ENCODE results near the gene OR2T4. TPM values are rescaled to one million over a fixed set of nuclear protein-coding genes. Genes with fewer than 3 reads are reported as not detected.

Gene OR2T4
- total RNA-seq = not detected

- H3K4me1 ChIP-seq = no peaks in the 10 kb centered on the region
- no peaks in the 10 kb centered on the region for H3K36me3 ChIP-seq
- TF ChIP-seq POLR2A (IDR thresholded peaks at IDR 0.05) (no peak), POLR2AphosphoS5 (IDR thresholded peaks at IDR 0.05; ENCODE audit: insufficient read depth in 1 of 2, low read depth in 1 of 2) (no peak), CTCF (IDR thresholded peaks at IDR 0.05) (no peak)
- H3K27ac ChIP-seq = no peak within 1 kb of the TSS
- DNase-seq (ENCODE audit: extremely low spot score in 2 of 2) = no peak
- peaks cover 6% of the 10 kb centered on the region for H3K9me3 ChIP-seq
- H3K27me3 ChIP-seq = no peaks in the 10 kb centered on the region
- no peak within 1 kb of the TSS for H3K4me3 ChIP-seq
- intact Hi-C loops (cut with DNase I) = no loop called here
Measured at GRCh38 chr1:248361121-248361715, at the start of gene OR2T4. TSS of gene OR2T4 (plus strand) at chr1:248361665. CDS start at chr1:248361665, 0 bp downstream.

DNA sequence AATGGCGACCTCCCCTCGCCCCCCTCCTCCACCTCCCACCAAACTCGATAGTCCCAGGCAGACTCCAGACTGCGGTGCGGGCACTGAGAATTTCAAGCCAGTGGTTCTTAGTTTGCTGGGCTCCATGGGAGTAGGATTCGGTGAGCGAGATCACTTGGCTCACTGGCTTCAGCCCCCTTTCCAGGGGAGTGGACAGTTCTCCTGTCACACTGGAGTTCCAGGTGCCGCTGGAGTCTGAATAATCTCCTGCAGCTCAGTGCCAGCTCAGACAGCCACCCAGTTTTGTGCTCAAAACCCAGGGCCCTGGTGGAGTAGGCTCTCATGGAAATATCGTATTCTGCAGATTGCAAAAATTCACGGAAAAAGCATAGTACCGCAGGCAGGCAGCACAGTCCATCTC, 44.7 kb upstream of the OR2T4 start:
- TF ChIP-seq POLR2A (IDR thresholded peaks at IDR 0.05) (no peak), POLR2AphosphoS5 (IDR thresholded peaks at IDR 0.05; ENCODE audit: insufficient read depth in 1 of 2, low read depth in 1 of 2) (no peak), CTCF (IDR thresholded peaks at IDR 0.05) (no peak)
- Histone ChIP-seq H3K36me3 (no peaks in the 10 kb centered on the region), H3K4me3 (no peak overlapping the region), H3K27me3 (no peaks in the 10 kb centered on the region), H3K9me3 (no peaks in the 10 kb centered on the region), H3K4me1 (no peaks in the 10 kb centered on the region), H3K27ac (no peak overlapping the region)
- no peak for DNase-seq (ENCODE audit: extremely low spot score in 2 of 2)
- intact Hi-C loops (cut with DNase I) = no loop called here

GRCh38 chr1:248324468-248324867, 37.0 kb upstream of the OR2T4 start, which contains the start of gene OR2M7:
TSS of gene OR2M7 (minus strand) at chr1:248324568. CDS start at chr1:248324568, 0 bp downstream.
- H3K4me3 ChIP-seq = no peak within 1 kb of the TSS
- H3K4me1 ChIP-seq = no peaks in the 10 kb centered on the region
- H3K9me3 ChIP-seq = no peaks in the 10 kb centered on the region
- no peaks in the 10 kb centered on the region for H3K36me3 ChIP-seq
- TF ChIP-seq POLR2AphosphoS5 (IDR thresholded peaks at IDR 0.05; ENCODE audit: insufficient read depth in 1 of 2, low read depth in 1 of 2) = no peak
- TF ChIP-seq CTCF (IDR thresholded peaks at IDR 0.05) = no peak
- no peak for TF ChIP-seq POLR2A (IDR thresholded peaks at IDR 0.05)
- no peak for DNase-seq (ENCODE audit: extremely low spot score in 2 of 2)
- no peak within 1 kb of the TSS for H3K27ac ChIP-seq
- H3K27me3 ChIP-seq = no peaks in the 10 kb centered on the region
- intact Hi-C loops (cut with DNase I) = no loop called here

GRCh38 chr1:248343451-248343850, 18.0 kb upstream of the OR2T4 start:
- Histone ChIP-seq H3K9me3 (no peaks in the 10 kb centered on the region), H3K27me3 (no peaks in the 10 kb centered on the region), H3K4me3 (no peak overlapping the region), H3K36me3 (no peaks in the 10 kb centered on the region), H3K4me1 (no peaks in the 10 kb centered on the region), H3K27ac (no peak overlapping the region)
- intact Hi-C loops (cut with DNase I) = no loop called here
- no peak for TF ChIP-seq CTCF (IDR thresholded peaks at IDR 0.05)
- TF ChIP-seq POLR2AphosphoS5 (IDR thresholded peaks at IDR 0.05; ENCODE audit: insufficient read depth in 1 of 2, low read depth in 1 of 2) = no peak
- no peak for TF ChIP-seq POLR2A (IDR thresholded peaks at IDR 0.05)
- no peak for DNase-seq (ENCODE audit: extremely low spot score in 2 of 2)

DNA sequence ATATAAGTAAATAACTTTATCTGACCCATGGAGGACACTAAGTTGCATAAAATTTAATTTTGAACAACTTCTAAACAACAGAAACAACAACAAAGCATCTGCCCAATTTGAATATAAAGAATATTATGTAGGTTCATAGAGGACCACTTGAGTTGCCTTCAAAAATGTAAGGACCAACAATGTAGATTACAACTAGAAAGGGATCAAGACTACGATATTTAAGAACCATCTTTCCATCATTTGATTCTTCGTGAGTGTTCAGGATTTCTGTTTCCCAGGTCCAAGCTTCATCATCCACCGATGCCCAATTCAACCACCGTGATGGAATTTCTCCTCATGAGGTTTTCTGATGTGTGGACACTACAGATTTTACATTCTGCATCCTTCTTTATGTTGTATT, 13.0 kb upstream of the OR2T4 start, which contains the start of gene OR14C36:
Gene OR14C36, plus strand, starts transcription at position 301 of the 400 bp plus-strand sequence. Its CDS starts 0 bp downstream, at position 301.
- no peak for TF ChIP-seq POLR2AphosphoS5 (IDR thresholded peaks at IDR 0.05; ENCODE audit: insufficient read depth in 1 of 2, low read depth in 1 of 2)
- TF ChIP-seq POLR2A (IDR thresholded peaks at IDR 0.05) = no peak
- TF ChIP-seq CTCF (IDR thresholded peaks at IDR 0.05) = no peak
- no peaks in the 10 kb centered on the region for H3K27me3 ChIP-seq
- no peaks in the 10 kb centered on the region for H3K9me3 ChIP-seq
- intact Hi-C loops (cut with DNase I) = no loop called here
- H3K27ac ChIP-seq = no peak within 1 kb of the TSS
- no peak within 1 kb of the TSS for H3K4me3 ChIP-seq
- no peak for DNase-seq (ENCODE audit: extremely low spot score in 2 of 2)
- H3K36me3 ChIP-seq = no peaks in the 10 kb centered on the region
- no peaks in the 10 kb centered on the region for H3K4me1 ChIP-seq

Measured in vagina (tissue), 2 donors.